GM19452 (cell line): ENCODE measurements around the gene DPT.

ENCODE experiments used
- ATAC-seq: cut with Tn5 transposase; IDR thresholded peaks from one replicate; pipeline ENCODE4 v1.9.1; 2021; ENCODE audit not compliant: unreplicated experiment

The DPT gene

DNA sequence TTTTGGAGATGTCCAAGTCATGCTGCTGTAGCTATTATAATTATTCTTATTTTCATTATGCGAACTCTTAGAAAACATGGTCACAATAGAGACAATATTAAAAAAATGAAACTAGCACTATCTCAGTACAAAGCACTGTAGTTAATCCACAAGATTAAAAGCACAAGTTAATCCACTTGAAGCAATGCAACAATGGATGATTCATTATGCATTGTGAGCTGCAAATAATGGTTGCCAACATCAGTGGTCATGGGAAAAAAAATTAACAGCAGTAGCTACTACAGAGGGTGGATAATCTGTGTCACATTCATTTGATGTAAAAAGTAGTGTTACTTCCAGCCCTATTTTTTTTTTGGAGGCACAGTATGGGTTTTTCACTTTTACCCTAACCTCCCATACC, 56.7 kb downstream of the DPT start:
- no peak for ATAC-seq

- ATAC-seq, result no peak
Measured at GRCh38 chr1:168671782-168672181, 57.2 kb downstream of the DPT start.

- no peak for ATAC-seq
Measured at GRCh38 chr1:168665975-168666374, 63.0 kb downstream of the DPT start.

DNA sequence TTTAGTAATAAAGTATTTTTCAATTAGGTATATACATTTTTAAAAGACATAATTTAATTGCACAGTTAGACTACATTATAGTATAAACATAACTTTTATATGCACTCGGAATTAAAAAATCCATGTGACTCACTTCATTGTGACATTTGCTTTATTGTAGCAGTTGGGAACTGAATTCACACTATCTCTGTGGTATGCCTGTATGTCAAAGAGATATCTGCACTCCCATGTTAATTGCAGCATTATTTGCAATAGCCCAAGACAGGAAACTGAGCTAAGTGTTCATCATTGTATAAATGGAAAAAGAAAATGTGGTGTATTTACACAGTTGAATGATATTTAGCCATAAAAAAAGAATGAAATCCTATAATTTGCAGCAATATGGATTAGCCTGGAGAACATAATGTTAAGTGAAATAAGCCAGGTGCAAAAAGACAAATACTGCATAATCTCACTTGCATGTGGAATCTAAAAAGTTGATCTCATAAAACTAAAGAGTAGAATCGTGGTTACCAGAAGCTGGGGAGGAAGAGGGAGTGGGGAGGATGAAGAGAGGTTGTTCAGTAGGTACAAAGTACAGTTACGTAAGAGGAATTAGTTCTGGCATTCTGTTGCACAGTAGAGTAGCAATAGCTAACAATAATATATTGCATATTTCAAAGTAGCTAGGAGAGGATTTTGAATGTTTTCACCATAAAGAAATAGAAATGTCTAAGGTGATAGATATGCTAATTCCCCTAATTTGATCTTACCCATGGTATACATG, 64.8 kb downstream of the DPT start:
- no peak for ATAC-seq

DNA sequence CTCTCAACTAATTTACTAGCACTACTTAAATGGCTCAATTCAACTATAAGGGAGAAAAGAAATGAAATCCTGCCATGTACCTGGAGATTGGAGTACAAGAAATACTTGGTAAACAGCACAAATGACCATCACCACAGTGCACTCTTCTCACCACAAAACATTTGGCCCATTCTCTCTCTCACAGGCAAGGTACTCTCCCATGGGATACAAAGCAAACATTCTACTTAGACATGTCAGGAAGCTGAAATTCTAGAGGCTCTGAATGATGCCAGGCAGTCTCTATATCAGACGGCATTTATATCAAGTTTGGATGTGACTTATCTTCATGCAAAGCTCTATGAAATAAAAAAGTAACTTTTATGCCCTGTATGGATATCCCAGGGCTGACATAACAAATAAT, 72.5 kb downstream of the DPT start:
- ATAC-seq, result no peak

DNA sequence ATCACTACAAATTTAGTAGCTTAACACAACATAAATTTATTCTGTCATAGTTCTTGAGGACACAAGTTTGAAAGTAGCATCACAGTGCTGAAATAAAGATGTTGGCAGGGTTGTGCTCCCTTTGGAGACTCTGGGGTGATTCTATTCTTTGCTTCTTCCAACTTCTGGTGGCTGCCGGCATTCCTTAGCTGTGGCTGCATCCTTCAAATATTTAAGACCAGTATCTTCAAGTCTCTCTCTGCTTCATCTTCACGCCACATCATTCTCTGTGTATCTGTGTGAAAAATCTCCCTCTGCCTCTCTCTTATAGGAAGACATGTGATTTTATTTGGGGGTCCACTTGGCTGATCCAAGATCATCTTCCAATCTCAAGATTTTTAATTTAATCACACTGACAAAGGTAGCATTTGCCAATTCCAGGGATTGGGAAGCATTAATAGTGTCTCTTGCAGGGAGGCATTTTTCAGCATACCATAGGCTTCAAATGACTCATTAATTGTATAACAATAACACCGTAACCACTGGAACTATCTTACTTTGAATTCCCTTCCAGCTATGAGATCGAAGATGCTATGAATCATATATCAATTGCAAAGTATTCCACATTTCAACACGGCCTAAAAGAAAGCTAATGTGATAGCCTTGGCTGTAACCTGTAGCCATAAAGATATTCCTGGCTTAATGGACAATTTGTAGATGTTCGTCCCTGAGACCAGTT, 74.6 kb downstream of the DPT start:
- no peak for ATAC-seq

DNA sequence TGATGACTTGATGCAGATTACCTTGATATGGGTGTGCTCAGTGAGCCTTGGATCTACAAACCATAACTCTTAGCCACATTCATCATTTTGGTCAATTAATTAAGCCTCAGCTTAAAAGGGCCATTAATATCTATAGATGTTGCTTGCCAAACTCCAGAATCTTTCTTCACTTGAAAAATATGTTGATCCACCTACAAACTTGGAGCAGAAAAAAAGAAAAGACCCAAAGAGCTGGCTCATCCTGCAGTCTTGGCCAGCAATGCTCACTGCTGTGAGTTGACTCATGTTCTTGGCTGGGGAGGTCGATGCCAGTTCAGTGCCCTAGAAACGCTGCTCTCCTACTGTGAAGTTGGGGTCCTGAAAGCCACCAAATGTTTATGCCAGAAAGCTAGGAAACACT, 75.4 kb downstream of the DPT start:
- no peak for ATAC-seq

DNA sequence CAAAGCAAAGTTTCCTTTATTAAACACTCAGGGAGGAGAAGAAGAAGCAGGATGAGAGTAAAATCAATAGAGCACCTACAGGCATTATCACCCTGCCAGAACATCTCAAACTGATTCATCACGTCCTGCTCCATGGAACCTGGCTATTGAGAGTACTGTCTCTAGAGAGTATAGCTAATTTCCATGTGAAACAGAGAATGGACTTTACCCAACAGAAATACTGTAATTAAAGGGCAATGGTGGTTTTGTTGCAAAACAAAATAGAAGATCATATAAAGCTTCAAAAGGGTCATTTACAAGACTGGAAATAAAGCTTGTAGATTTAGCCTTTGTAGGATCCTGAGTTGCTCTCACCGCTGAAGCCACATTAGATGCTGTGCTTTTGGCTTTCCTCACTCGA, 83.3 kb downstream of the DPT start:
- ATAC-seq, result no peak
